ENCODE results near the gene FOXP1. TPM values are rescaled to one million over a fixed set of nuclear protein-coding genes. Genes with fewer than 3 reads are reported as not detected.
A peak's percentile ranks its signal among the peaks of the same experiment; 100 is the strongest.

The FOXP1 gene
- total RNA-seq, 1 experiment from 2014 or later, result 6.5 TPM

- in situ Hi-C loops (cut with HindIII; ENCODE audit: low pct_unique_long_range_greater_than_20kb, low sequenced_read_pairs), result no loop called here
- no peak for DNase-seq (ENCODE audit: low read depth, low spot score)
These were observed 372.4 kb downstream of the FOXP1 start for GRCh38 chr3:71211083-71211482.

DNA sequence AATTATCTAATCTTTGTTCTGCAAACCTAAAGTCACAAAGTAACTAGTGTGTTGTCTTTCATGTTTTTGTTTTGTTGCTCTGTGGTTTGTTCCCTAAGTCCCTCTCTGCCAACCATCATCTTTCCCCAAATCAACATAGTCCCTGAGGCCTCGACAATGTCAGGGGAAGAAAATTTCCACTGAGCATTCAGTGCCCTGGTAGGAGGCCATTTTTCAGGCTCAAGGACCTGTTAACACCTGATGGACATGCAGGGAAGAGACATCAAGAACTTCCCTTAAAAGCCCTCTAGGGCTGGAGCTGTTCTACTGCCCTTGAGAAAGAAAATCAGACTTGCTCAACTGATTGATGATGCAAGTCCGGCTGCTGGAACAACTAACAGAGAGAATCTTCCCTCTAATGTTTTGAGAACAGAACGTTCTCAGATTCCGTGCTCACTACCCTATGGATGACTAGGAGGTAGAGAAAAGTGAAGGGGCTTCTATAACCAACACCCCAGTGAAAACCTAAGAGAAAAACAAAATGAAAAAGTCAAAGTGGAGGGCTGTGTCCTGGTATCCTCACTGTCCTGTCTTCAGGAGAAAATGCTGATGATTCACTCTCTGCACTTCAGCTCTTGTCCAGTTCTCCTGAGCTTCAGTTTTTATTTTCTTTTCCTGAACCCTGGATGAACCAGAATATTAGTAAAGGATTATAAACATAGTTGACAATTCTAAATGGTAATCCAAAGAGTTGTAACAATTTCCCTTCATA, 373.1 kb downstream of the FOXP1 start:
- in situ Hi-C loops (cut with HindIII; ENCODE audit: low pct_unique_long_range_greater_than_20kb, low sequenced_read_pairs), result no loop called here
- DNase-seq (ENCODE audit: low read depth, low spot score), result no peak

DNA sequence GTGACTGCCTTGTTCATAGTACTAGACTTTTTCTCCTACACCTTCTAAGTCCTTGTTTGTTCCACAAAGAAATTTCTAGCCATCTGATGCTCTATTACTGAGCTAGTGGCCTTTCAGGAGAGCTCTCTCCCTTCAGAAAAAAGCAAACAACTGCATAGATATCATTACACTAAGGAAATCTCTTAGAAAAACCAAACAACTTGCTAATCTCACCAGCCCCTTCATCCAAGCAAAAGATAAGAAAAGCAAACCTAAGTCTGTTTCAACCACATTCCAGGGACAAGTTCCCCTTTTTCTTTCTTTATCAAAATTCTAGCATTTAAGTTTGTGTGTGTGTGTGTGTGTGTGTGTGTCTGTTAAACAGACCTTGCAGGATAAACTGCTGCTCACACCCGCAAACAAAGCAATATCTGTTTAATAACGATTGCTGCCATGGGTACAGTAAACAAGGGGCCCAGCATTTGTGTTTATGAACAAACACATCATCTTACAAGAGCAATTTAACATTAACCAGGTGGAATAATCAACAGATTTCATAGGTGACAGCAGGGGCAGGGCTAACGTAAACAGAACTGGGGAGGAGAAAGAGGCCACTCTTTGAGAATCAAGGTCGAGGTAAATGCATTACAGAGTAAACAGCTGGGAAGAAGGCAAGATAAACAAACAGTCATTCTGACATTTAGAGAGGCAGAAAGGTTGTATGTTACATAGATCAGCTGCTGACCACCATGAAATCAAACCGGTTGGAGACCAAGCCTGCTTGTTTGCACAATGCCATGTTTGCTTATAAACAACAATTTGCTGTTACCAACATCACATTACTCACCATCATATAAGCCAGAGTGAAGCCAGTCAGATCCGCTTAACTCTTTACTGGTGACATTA, 375.1 kb downstream of the FOXP1 start:
- peak; percentile 29 for DNase-seq (ENCODE audit: low read depth, low spot score)
- in situ Hi-C loops (cut with HindIII; ENCODE audit: low pct_unique_long_range_greater_than_20kb, low sequenced_read_pairs), result no loop called here

GRCh38 chr3:71207632-71208031, 375.9 kb downstream of the FOXP1 start:
- in situ Hi-C loops (cut with HindIII; ENCODE audit: low pct_unique_long_range_greater_than_20kb, low sequenced_read_pairs), result no loop called here
- DNase-seq (ENCODE audit: low read depth, low spot score), result no peak

GRCh38 chr3:71206305-71207165, 377.0 kb downstream of the FOXP1 start:
- no peak for DNase-seq (ENCODE audit: low read depth, low spot score)

DNA sequence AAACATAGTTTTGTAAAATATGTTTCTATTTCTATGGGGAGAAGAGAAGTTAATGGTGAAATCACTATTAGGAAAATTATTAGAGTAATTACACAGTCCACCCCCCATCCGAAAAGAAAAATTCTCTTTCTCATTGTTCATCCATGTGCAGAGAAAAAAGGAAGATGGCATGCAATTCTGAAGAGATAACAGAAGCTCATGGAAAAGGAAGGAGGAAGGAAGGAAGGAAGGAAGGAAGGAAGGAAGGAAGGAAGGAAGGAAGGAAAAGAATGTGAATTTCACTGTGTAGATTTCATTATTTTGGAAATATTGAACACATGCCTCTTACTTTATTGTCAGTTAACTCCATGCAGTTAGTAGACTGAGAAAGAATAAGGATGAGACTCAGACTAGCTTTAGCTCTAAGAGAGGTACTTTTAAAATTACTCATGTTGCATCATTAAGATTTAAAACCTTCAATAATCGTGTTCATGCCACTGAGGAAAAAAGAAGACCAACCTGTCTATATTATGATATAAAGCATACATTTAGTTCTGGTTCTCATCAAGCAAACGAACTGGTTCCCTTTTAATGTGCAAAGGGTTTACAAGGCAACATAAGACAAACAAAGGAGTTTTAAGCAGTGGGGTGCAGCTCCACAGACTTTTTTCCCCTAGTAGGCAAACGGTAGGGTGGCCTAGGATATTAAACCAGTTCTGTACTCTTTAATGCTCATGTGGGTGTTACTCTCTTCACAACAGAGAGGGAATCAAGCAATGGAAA, 379.6 kb downstream of the FOXP1 start:
- no peak for DNase-seq (ENCODE audit: low read depth, low spot score)
- in situ Hi-C loops (cut with HindIII; ENCODE audit: low pct_unique_long_range_greater_than_20kb, low sequenced_read_pairs), result no loop called here

More at GRCh38 chr3:71206305-71207165, 377.0 kb downstream of the FOXP1 start:
- in situ Hi-C loops (cut with HindIII; ENCODE audit: low pct_unique_long_range_greater_than_20kb, low sequenced_read_pairs), result no loop called here

- in situ Hi-C loops (cut with HindIII; ENCODE audit: low pct_unique_long_range_greater_than_20kb, low sequenced_read_pairs), result no loop called here
- DNase-seq (ENCODE audit: low read depth, low spot score), result no peak
These were observed 380.5 kb downstream of the FOXP1 start for GRCh38 chr3:71202848-71203533.

- in situ Hi-C loops (cut with HindIII; ENCODE audit: low pct_unique_long_range_greater_than_20kb, low sequenced_read_pairs), result no loop called here
- no peak for DNase-seq (ENCODE audit: low read depth, low spot score)
These were observed 381.6 kb downstream of the FOXP1 start for GRCh38 chr3:71201939-71202338.

- DNase-seq (ENCODE audit: low read depth, low spot score), result no peak
- in situ Hi-C loops (cut with HindIII; ENCODE audit: low pct_unique_long_range_greater_than_20kb, low sequenced_read_pairs), result no loop called here
These were observed 385.5 kb downstream of the FOXP1 start for GRCh38 chr3:71197841-71198565.

DNA sequence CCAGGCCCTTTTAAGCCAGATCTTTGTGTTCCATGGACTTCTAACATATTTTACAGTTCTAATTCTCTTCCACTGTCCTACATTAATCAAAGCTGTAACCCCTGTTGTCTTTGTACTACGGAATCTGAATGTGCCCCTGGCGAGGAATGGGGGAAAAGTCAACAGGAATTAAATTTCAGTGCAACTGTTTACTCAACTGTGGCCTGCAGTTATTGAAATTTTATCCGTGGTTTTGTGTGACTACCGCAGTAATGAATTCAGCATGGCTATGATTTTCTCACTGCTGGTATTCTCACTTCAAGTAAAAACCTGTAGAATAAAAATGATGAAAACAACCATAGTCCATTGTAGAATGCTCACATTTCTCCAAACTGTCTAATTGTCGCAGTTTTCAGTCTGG, 388.0 kb downstream of the FOXP1 start:
- no peak for DNase-seq (ENCODE audit: low read depth, low spot score)
- in situ Hi-C loops (cut with HindIII; ENCODE audit: low pct_unique_long_range_greater_than_20kb, low sequenced_read_pairs), result no loop called here

DNA sequence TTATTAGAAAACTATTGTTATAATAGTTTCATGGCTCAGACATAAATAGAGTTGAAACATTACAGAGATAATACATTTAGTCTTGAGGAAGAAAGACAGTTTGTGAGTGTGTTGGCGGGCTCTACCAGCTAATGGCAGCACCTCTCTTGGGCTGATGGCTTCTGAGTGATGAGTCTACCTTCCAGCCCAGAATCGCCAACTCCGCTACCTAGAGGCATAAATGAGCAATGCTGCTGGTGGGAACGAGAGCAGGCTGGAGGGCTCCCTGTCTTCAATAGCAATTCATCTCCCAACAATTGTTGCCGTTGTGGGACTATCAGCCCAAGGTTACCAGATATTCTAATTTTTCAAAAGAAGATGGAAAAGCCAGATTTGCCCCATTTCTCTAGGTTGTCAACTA, 388.7 kb downstream of the FOXP1 start:
- in situ Hi-C loops (cut with HindIII; ENCODE audit: low pct_unique_long_range_greater_than_20kb, low sequenced_read_pairs), result no loop called here
- no peak for DNase-seq (ENCODE audit: low read depth, low spot score)

DNA sequence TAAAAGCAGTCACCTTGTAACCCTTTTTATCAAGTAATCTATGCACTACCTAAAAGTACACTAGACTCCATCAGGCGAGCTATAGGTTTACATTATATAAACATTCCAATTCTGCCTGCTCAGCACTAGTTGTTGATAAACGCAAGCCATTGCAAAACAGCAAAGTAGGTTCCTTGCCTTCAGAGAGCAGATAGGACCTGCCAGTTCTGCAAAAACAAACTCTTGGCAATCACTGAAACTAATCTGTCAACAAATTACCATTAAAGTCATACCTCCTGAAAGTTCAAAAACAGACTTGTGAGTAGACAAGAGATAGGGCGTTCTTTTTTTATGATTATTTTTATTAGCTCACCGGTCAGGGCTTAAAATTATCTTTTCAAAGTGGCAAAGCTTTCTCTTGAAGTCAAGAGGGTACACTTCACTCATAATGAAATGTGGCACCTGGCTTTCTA, 392.5 kb downstream of the FOXP1 start:
- DNase-seq (ENCODE audit: low read depth, low spot score), result no peak
- in situ Hi-C loops (cut with HindIII; ENCODE audit: low pct_unique_long_range_greater_than_20kb, low sequenced_read_pairs), result no loop called here

DNA sequence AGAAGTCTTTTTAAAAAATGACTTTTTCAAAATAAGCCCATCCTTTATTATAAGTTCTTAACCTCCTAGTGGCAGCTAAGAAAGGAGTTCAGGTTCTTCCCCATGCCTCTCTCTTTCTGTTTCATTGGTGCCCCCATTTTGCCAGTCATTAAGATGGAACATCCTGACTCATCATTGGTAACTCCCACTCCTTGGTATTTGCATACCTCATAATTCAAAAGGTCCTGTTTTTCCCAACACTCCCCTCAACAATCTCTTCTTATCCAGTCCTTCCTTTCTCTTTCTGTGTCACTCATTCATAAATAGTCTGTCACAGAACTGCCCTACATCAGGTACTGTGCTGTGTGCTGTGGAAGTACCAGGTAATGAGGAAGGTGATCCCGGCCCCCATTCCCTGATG, 394.0 kb downstream of the FOXP1 start:
- in situ Hi-C loops (cut with HindIII; ENCODE audit: low pct_unique_long_range_greater_than_20kb, low sequenced_read_pairs), result no loop called here
- no peak for DNase-seq (ENCODE audit: low read depth, low spot score)

DNA sequence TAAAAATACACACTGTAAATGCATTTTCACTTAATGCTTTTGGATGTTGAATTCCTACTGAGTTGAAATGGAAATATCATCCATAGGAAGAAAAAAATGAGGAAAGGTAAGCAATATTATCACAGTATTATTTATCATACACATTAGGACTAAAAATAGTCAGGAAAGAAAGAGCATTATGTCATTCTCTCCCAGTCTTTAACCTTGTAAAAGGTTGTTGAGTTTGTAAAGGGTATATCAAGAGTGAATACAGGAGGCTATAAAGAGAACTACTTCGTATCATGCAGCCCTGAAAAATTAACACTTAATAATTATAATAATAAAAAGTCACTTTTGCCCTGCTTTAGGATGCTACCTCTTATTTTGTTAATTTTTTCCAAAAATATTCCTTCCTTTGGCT, 395.8 kb downstream of the FOXP1 start:
- no peak for DNase-seq (ENCODE audit: low read depth, low spot score)
- in situ Hi-C loops (cut with HindIII; ENCODE audit: low pct_unique_long_range_greater_than_20kb, low sequenced_read_pairs), result no loop called here

DNA sequence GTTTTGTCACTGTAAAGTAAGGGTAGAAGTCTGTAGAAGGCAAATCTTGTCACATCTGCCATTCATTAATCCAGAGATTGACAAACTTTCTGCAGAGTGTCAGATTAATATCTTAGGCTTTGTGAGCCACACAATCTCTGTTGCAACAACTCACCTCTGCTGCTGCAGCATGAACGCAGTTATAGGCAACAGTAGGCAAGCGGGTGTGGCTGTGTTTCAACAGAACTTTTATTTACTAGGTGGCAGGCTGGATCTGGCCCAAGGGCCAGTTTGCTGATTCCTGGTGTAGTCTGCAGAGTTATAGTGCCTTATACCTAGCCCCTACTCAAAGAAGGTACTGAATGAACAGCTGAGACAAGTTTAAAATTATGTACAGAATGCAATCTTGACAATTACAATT, 396.7 kb downstream of the FOXP1 start:
- in situ Hi-C loops (cut with HindIII; ENCODE audit: low pct_unique_long_range_greater_than_20kb, low sequenced_read_pairs), result no loop called here
- no peak for DNase-seq (ENCODE audit: low read depth, low spot score)

DNA sequence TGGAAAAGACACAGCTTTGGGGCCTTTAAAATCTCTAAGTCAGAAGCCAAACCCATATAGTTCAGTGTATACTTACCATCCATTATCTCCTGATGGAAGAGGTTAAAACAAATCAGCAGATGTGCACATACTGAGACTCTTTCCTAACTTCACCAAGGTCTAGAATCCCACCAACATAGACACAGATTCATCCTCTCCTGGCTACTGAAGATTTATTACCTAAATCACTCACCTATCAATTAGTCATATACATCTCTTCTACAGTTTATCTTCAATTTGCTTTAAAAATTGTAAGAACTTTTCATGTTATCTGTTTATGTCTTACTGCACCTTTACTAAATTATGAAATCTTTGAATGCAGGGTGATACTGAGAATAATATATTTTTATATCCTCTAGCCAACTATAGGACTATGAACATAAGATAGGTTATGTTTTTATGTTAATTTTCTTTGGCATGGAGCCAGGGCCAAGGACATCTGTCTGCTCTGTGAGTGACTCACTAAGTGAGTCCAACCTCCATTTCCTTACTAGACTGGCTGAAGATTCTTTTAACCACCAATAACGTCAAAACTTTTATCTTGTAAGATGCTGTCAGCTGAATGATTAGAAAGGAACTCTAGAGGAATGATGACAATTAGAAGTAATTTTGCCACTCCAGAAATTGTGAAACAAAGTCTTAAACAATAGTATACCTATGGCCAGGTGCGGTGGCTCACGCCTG, 397.6 kb downstream of the FOXP1 start:
- DNase-seq (ENCODE audit: low read depth, low spot score), result no peak
- in situ Hi-C loops (cut with HindIII; ENCODE audit: low pct_unique_long_range_greater_than_20kb, low sequenced_read_pairs), result no loop called here

Data from SK-MEL-5 (cell line).